GM18858 (cell line): ENCODE measurements around the gene PDILT.

ENCODE experiments used
- ATAC-seq: cut with Tn5 transposase; IDR thresholded peaks from one replicate; pipeline ENCODE4 v1.9.1; 2021; ENCODE audit not compliant: unreplicated experiment

PDILT gene

DNA sequence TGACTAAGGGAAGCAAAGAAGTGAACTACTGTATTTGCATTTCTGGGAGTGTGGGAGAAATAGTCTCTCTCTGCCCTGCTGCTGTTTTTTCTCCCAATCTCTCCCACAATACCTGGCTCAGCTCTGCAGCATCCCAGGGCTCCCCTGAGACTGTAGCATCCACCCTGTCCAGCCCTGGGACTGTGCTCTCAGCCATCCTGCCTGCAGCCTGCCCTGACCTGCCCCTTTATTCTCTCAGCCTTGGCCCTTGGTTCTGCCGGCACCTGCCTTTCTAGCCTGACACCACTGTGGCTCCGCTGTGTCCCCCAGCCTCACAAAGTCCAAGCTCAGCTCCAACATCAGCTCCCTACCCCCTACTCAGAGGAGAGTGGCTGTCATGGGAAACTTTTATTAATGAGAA lies 1.9 kb downstream of the PDILT start:
- no peak for ATAC-seq

DNA sequence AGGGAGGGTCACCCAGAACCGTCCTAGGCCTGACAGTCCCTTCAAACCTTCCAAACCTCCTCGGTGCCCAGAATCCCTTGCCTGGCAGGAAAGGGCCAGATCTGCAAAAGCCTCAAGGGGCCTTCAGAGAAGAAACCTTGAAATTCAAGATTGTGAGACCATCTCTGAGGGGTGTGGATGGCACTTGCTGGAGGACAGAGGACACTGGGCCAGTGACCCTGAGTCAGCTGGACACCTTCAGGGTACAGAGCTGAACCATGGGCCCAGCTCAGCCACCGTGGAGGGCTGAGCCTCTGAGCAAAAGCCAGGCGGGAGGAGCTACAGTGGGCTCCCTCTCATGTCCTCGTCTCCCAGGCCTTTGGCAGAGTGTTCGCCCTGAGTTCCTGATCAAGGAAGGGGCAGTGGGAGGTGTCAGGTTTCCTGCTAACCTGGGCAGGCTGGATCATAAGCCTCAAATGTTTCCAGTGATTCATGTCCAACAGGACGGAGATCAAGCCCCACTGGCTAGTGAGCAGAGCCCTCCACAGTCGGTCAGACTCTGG lies 3.0 kb downstream of the PDILT start:
- ATAC-seq = no peak

DNA sequence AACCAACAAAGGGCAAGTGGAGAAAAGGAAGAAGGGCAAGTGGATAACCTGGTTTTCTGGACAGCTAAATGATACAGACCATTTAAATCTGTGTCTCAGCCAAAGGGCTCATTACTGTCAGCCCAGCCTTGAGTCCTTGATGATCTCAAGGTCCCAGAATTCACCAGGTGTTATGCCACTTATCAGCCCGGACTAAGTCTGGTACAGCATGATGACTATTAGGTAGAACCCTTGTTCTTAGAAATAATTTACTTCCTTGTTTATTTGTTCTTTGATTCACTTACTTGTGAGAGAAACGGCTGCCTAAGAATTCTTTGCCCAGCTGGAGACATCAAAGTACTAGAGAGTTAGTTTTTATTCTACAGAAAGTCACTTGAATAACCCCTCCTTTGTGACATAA lies 3.5 kb downstream of the PDILT start:
- no peak for ATAC-seq

GRCh38 chr16:20399185-20399584 lies 5.4 kb downstream of the PDILT start:
- no peak for ATAC-seq

DNA sequence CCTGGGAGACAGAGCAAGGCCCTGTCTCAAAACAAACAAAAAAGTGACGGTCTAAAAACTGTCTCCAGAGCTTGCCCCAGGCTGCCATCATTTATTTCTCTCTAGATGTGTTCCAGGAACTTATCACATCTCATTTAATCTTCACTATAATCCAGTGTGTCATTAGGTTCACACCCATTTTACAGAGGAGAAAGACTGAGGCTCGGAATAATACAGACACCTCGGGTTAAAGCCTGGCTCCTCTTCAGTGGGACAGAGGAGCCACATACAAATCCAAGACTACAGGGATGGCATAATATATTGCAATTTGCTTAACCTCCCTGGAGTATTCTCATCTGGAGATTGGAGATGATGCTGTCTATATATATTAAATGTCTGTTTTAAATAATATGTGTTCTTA lies 5.9 kb downstream of the PDILT start:
- ATAC-seq = no peak

DNA sequence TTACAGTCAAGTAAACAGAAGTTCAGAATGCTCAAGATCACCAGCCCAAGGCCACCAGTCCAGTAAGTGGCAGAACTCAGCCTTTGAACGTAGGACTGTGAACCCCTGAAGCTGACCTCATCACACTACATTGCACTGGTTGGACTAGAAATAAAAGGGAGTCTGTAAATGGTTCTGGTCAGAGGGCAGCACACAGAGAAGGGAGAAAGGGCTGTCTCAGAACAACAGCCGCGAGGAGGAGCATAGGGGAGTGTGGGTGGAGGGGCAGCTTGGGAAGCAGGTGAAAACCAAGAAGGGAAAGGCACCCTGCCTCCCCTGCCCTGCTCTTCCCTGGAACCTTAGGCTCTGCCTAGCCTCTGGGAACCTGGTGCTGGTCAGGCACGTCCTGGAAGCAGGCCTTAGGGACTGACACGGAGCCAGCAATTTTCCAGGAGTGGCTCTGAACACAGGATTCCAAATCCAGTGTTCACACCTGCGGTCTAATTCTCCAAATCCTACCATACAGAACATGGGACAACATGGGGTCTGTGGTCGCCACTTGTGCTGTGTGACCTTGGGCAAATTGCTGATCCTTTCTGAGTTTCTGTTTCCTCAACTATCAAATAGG lies 7.0 kb downstream of the PDILT start:
- ATAC-seq = no peak

DNA sequence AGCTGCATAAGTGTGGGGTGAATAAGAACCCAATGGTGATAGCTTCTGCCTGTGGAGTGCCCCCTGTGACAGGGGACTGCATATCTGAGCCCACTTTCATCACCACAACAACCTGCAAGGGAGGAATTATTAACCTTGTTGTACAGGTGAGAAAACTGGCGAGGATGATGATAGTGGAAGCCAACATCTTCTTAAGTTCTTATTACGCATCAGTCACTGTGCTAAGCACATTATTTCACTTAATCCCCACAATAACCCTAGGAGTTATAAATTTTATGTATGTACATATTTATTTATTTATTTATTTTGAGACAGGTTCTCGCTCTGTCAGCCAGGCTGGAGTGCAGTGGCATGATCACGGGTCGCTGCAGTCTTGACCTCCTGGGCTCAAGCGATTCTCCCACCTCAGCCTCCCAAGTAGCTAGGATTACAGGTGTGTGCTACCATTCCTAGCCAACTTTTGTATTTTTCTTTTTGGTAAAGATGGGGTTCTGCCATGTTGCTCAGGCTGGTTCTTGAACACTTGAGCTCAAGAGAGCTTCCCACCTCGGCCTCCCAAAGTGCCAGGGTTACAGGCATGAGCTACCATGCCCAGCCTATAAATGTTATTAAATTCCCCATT lies 7.6 kb downstream of the PDILT start:
- ATAC-seq = no peak

DNA sequence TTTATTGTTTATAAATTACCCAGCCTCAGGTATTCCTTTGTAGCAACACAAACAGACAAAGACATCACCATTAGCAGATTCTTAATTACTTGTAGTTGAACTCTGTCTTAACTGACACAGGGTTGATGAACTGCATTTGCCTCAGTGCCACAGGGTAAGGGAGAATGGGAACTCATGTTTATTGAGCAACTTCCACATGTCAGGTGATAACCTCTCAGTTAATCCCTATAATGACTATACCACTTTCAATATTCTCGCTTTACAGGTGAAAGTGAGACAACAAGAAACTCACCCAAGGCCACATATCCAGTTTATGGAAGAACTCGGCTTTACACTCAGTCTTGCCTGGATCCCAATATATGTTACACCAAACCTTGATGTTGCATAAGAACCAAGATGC lies 8.6 kb downstream of the PDILT start:
- no peak for ATAC-seq

DNA sequence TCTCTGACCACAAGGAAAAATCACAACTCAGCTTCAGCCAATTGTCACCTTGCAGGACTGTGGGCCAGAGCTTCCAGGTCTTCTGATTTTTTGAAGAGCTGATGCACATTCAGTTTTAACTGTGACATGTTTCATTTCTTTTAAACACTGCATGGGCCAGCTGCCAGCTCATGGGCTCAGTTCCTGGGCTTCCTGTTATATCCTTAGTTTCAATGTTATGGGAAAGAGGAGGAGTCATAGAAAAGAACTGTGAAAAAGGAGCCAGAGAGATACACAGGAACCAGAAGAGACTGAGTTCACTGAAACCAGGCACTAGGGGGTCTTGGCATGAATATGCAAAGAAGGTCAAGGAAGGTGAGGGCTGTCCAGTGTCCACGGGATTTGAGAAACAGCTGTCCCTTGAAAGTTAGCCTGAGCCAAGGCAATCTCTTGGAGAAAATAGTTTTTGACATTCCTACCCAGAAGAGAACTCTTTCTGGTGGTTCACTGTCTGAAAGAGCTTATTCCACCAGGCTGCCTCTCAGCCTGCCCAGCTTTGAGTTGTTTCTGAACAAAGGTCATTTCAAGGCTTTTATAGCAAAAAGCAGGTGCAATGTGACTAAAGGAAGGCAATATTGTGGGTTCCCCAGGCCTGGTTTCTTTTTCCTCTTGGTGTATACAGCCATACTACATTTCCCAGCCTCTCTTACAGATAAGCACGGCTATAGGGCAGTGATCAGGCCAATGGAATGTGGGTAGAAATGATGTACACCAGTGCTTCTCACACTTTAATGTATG lies 10.5 kb downstream of the PDILT start:
- ATAC-seq = no peak

DNA sequence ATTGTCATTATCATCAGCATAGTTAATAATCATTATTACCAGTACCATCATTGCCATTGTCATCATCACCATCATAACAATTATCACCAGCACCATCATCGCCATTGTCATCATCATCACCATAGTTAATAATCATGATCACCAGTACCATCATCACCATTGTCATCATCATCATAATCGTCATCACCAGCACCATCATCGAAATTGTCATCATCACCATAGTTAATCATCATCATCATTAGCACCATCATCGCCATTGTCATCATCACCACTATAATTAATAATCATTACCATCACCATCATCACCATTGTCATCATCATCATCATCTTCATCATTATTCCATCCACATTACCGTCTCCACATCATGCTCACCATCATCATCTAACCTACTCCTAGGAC lies 13.5 kb downstream of the PDILT start:
- ATAC-seq = no peak

DNA sequence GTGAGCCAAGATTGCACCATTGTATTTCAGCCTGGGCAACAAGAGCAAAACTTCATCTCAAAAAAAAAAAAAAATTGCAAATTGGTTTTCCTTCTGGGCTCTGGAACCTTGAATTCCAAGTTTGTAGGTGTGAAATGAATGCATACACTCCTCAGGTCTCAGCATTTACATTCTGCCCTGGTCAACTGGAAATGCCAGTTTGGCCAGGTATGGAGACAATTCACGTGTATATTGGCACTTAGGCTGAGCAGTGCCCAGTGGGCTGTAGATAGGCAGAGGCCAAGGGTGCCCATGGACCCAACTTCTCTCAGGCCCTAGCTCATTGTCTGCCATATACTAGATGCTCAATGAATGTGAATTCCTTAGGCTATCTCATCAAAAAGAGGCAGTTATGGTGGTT lies 15.7 kb downstream of the PDILT start:
- no peak for ATAC-seq

GRCh38 chr16:20387978-20388377 lies 16.6 kb downstream of the PDILT start:
- ATAC-seq = no peak

DNA sequence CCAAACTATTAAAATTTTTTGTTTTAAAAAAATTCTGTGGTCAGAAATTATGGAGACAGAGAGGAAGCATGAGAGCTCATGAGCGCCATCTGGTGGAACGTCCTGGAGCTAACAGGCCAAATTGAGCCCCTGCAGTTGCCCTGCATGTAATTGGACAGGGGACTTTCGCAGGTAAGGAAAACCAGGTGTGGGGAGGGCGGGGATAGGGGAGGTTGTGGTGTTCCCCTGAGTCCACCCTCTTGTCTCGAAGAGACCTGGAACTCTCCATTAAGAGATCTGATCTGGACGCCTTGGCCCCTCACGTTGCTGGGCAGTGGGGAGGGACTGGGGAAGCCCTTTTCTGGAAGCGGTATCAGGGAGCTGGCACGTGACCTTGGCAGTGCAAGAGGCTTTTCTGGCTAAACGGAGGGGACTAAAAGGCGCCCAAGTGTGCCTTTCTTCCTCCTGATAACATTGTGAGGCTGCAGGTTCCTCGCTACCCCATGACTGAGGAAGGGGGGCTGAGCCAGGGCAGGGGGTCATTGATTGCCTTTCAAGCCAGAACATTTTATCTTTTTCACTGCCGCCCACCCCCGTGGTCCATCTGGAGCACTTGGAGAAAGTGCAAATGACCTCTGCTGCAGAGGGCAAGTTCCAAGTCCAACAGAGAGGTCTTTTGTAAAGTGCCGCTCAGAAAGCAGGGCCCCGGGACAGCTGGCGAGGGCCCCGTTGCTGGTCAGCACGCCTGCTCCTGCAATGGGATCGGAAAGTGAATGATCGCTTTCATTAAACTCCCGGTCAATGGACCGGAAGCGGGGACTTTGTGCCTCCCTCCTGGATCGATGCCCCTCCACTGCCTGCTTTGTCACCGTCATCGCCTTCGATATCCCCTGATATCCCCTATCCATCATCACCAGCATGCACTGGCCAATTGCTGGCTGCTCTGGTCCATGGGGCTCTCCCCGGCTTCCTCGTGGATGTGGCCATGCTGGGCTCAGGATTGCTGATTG lies 18.4 kb downstream of the PDILT start:
- ATAC-seq = no peak

DNA sequence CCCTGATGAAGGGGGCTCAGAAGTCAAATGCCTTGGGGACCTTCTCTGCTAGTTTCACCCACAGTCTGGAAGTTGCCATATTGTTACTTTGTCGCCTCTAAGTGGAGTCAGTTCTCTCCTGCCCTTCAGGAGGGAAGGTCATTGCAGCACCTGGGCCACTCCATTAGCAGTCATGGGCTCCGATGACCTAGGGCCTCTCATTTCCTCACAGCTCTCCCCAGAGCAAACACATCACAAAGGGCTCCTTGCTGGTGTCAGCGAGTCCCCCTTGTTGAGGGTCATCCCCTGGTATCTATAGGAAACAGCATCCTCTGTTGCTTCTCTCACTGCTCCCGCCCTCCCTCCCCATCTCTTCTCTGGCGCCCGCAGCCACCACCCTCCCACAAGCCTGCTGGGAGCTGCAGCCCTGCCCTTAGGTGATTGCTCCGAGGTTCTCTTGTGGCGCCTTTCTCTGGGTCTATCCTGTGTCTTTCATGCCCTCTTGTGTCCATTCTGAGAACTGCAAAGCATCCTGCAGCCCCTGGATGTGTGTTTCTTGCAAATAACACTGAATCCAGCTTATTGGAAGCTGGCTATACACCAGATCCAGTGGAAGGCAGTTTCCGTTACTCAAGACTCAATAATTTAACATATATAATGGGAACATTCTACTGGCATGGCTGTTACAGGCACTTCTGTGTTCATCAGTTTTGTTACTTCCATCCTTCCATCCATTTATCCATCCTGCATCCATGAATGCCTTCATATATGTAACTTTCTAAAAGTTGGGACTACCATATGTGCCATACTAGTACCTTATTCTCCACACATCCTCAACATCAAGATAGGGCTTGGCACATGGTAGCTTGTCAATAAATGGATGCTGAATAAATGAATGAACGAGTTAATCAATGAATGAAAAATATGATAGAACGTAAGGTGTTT lies 21.2 kb downstream of the PDILT start:
- no peak for ATAC-seq

DNA sequence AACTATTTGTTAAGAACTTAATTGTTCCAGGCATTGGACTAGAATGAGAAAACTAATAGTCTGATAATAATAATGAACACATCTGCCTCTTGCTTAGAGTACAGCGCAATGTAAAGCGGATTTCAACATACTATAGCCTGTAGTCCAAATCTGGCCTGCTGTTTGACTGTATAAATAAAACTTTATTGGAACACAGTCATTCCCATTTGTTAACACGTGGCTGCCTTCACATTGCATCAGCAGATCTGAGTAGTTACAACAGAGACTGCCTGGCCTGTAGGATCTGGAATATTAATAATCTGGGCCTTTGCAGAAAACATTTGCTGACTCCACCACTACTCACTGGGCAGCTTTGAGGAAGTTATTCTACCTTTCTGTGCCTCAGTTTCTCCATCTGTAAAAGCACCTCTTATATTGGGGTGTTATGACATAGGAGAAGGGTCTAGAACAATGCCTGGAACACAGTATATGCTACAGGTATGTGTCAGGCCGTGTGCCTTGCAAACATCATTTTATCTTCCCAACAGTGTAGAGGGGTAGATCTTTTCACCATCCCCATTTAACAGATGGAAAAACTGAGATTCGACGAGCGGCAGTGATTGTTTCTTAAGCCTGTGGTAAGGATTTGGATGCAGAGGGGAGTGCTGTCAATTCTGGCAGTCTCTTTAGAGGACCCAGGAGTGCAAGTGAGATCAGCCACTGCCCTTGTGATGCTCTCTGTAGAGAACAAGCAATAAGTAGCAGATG lies 22.2 kb downstream of the PDILT start:
- ATAC-seq = no peak

GRCh38 chr16:20380782-20381181 lies 23.8 kb downstream of the PDILT start:
- no peak for ATAC-seq

- ATAC-seq = no peak
These were observed 27.4 kb downstream of the PDILT start for GRCh38 chr16:20377181-20377580.

GRCh38 chr16:20372701-20373100 lies 31.8 kb downstream of the PDILT start:
- ATAC-seq = no peak

DNA sequence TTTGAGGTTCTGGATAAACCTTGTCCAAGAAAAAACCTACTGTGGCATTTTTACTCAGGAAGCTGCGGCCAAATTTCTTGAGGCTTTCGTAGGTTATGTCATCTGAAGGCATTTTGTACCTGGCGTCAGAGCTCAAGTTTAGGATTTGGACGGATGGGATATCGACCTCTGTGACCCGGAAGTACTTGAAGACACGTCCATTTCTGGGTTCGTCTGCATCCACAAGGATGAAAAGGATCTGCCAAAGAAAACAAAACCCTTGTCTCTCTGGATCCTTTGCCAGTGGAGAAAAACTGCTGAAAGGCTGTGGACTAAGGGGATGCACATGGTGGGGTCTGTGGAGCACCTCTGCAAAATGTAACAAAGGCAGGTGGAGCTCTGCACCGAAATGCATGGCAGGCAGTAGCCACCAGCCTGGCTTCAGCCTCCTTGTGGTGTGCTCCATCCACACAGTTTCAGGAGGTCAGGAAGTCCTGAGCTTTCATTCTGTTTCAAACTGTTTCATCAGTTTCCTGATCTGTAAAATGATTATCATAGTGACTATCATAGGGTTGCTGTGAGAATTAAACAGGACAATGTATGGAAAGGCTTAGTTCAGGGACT lies 35.0 kb downstream of the PDILT start:
- no peak for ATAC-seq
